H1 (cell line): Measurements from ENCODE around the gene ATP1A3. TPM values are rescaled to one million over a fixed set of nuclear protein-coding genes. Genes with fewer than 3 reads are reported as not detected.

ENCODE experiments used
- CTCF ChIA-PET: fragments of 300-600 bp; sonication (Branson Sonifier 250); formaldehyde crosslinking; loops from one replicate; lab custom pipeline; 2021; ENCODE audit not compliant: partially characterized antibody; lab: Charles Lee
- POLR2A ChIA-PET: fragments of 300-600 bp; sonication (Branson Sonifier 250); formaldehyde crosslinking; loops from one replicate; lab custom pipeline; 2021; ENCODE audit warnings: inconsistent platforms; ENCODE audit not compliant: partially characterized antibody; lab: Charles Lee
- DNase-seq, 2 experiments: peaks; one replicate each; pipeline versions ENCODE4 v3.0.0 to v3.0.0-alpha.2; 2010 to 2022; ENCODE audit warnings: low spot score in 2 of 2, low read depth in 1 of 2, mixed read lengths in 1 of 2
- FAIRE-seq: peaks from 2 replicates; lab custom pipeline; 2011; peaks lifted over from hg19 to GRCh38; lab: Jason Lieb, UNC
- H2AFZ ChIP-seq: 2 replicates; pipeline ENCODE4 v1.8.1; 2012; ENCODE audit warnings: low read length, inconsistent platforms
- H2AK5ac ChIP-seq: 2 replicates; pipeline ENCODE4 v1.6.1; 2013; ENCODE audit warnings: low read depth, low read length
- H2BK120ac ChIP-seq: replicated peaks from 2 replicates; pipeline ENCODE3; 2013; ENCODE audit warnings: low read depth, low read length, inconsistent platforms
- H2BK12ac ChIP-seq: 2 replicates; pipeline ENCODE4 v1.6.1; 2013; ENCODE audit warnings: low read depth, low read length
- H2BK15ac ChIP-seq: 2 replicates; pipeline ENCODE4 v1.6.1; 2013; ENCODE audit warnings: low read length
- H2BK20ac ChIP-seq: 2 replicates; pipeline ENCODE4 v1.6.1; 2013; ENCODE audit warnings: low read length
- H2BK5ac ChIP-seq: 2 replicates; pipeline ENCODE4 v1.6.1; 2013; ENCODE audit warnings: low read depth, low read length
- H3K14ac ChIP-seq: 2 replicates; pipeline ENCODE4 v1.6.1; 2013; ENCODE audit warnings: inconsistent platforms; ENCODE audit not compliant: insufficient read length
- H3K18ac ChIP-seq: 2 replicates; pipeline ENCODE4 v1.6.1; 2013; ENCODE audit warnings: low read length; ENCODE audit errors: extremely low read depth
- H3K23ac ChIP-seq: 2 replicates; pipeline ENCODE4 v1.6.1; 2013; ENCODE audit warnings: inconsistent platforms; ENCODE audit not compliant: insufficient read length
- H3K23me2 ChIP-seq: 2 replicates; pipeline ENCODE4 v1.6.1; 2013; ENCODE audit warnings: low read depth, low read length
- H3K27ac ChIP-seq: 2 replicates; pipeline ENCODE4 v1.6.1; 2011; ENCODE audit warnings: low read depth, low read length, inconsistent platforms
- H3K27me3 ChIP-seq, 4 experiments: replicated peaks in 1 of 4; 1 replicate in 1 of 4; 2 replicates in 3 of 4; pipeline versions ENCODE4 v1.6.1 to v1.8.1; 2011 to 2013; ENCODE audit warnings: low read length in 3 of 4, mild to moderate bottlenecking in 3 of 4, inconsistent platforms in 2 of 4, mixed read lengths in 2 of 4, moderate library complexity in 1 of 4; ENCODE audit not compliant: control insufficient read depth in 3 of 4, insufficient read depth in 3 of 4; ENCODE audit errors: extremely low read depth in 1 of 4
- H3K36me3 ChIP-seq, 4 experiments: 2 replicates each; pipeline versions ENCODE4 v1.6.1 to v1.8.1; 2011 to 2013; ENCODE audit warnings: mild to moderate bottlenecking in 4 of 4, low read length in 3 of 4, moderate library complexity in 2 of 4, control low read depth in 1 of 4, inconsistent platforms in 1 of 4; ENCODE audit not compliant: insufficient read depth in 4 of 4, control insufficient read depth in 2 of 4
- H3K4ac ChIP-seq: replicated peaks from 2 replicates; pipeline ENCODE3; 2013; ENCODE audit warnings: low read length, low read depth, mixed read lengths, inconsistent platforms; ENCODE audit not compliant: insufficient read length
- H3K4me1 ChIP-seq, 4 experiments: replicated peaks in 1 of 4; 1 replicate in 1 of 4; 2 replicates in 3 of 4; pipeline versions ENCODE4 v1.6.1 to v1.8.1; 2011 to 2013; ENCODE audit warnings: low read length in 3 of 4, inconsistent platforms in 2 of 4, mixed read lengths in 1 of 4; ENCODE audit not compliant: insufficient read depth in 4 of 4, control insufficient read depth in 3 of 4
- H3K4me2 ChIP-seq, 2 experiments: 2 replicates each; pipeline versions ENCODE4 v1.6.1 to v1.8.1; 2011 to 2013; ENCODE audit warnings: low read depth in 2 of 2, low read length in 2 of 2, control low read depth in 1 of 2, inconsistent platforms in 1 of 2, mild to moderate bottlenecking in 1 of 2; ENCODE audit not compliant: insufficient read depth in 1 of 2
- H3K4me3 ChIP-seq, 4 experiments: fragments of 200-600, 300-600 bp in 1 of 4; sonication (generic), shearing (Covaris generic), sonication (Bioruptor Twin) in 1 of 4; 2 replicates each; pipeline versions ENCODE4 v1.5.1 to v1.8.1; 2011 to 2016; ENCODE audit warnings: low read length in 4 of 4, low read depth in 3 of 4, control low read depth in 2 of 4, inconsistent platforms in 2 of 4, mild to moderate bottlenecking in 2 of 4, mixed read lengths in 1 of 4, moderate library complexity in 1 of 4; ENCODE audit not compliant: insufficient read depth in 2 of 4; ENCODE audit errors: extremely low read depth in 1 of 4
- H3K56ac ChIP-seq: replicated peaks from 2 replicates; pipeline ENCODE3; 2013; ENCODE audit warnings: low read depth, mild to moderate bottlenecking, mixed read lengths, low read length, inconsistent platforms; ENCODE audit not compliant: insufficient read length
- H3K79me1 ChIP-seq: 2 replicates; pipeline ENCODE4 v1.6.1; 2013; ENCODE audit warnings: low read depth, low read length, control low read depth
- H3K79me2 ChIP-seq, 2 experiments: 2 replicates each; pipeline versions ENCODE4 v1.6.1 to v1.8.1; 2012 to 2013; ENCODE audit warnings: low read length in 2 of 2, mild to moderate bottlenecking in 2 of 2, inconsistent platforms in 1 of 2; ENCODE audit not compliant: insufficient read depth in 2 of 2, control insufficient read depth in 1 of 2
- H3K9ac ChIP-seq, 4 experiments: replicated peaks in 1 of 4; 1 replicate in 1 of 4; 2 replicates in 3 of 4; pipeline versions ENCODE4 v1.6.1 to v1.8.1; 2011 to 2013; ENCODE audit warnings: low read depth in 3 of 4, low read length in 3 of 4, control low read depth in 2 of 4, mild to moderate bottlenecking in 2 of 4, moderate library complexity in 2 of 4, inconsistent platforms in 1 of 4; ENCODE audit errors: extremely low read depth in 1 of 4
- H3K9me3 ChIP-seq, 2 experiments: 2 replicates each; pipeline versions ENCODE4 v1.6.1 to v1.8.1; 2012 to 2013; ENCODE audit warnings: mild to moderate bottlenecking in 2 of 2, moderate library complexity in 2 of 2, control low read depth in 1 of 2, inconsistent platforms in 1 of 2, low read depth in 1 of 2, low read length in 1 of 2, mixed read lengths in 1 of 2; ENCODE audit not compliant: insufficient read depth in 2 of 2
- H4K20me1 ChIP-seq, 2 experiments: replicated peaks in 1 of 2; 2 replicates each; pipeline versions ENCODE3 to v1.8.1; 2011 to 2013; ENCODE audit warnings: inconsistent platforms in 2 of 2, low read length in 2 of 2, mild to moderate bottlenecking in 1 of 2; ENCODE audit not compliant: insufficient read depth in 2 of 2, control insufficient read depth in 1 of 2
- H4K5ac ChIP-seq: 2 replicates; pipeline ENCODE4 v1.6.1; 2013; ENCODE audit warnings: low read length, low read depth, mixed read lengths, inconsistent platforms; ENCODE audit not compliant: insufficient read length
- H4K8ac ChIP-seq: 2 replicates; pipeline ENCODE4 v1.8.0; 2013; ENCODE audit warnings: mild to moderate bottlenecking, moderate library complexity, low read length, inconsistent platforms; ENCODE audit not compliant: insufficient read depth; ENCODE audit errors: extremely low read depth
- H4K91ac ChIP-seq: replicated peaks from 2 replicates; pipeline ENCODE3; 2013; ENCODE audit warnings: low read length, mixed read lengths, inconsistent platforms; ENCODE audit not compliant: insufficient read length
- CTCF ChIP-seq, 3 experiments: IDR thresholded peaks; 1 replicate in 2 of 3; 2 replicates in 1 of 3; pipeline versions ENCODE4 v1.5.1 to v1.6.1; 2011; ENCODE audit warnings: low read length in 3 of 3, mild to moderate bottlenecking in 3 of 3, inconsistent platforms in 2 of 3, low read depth in 1 of 3, moderate library complexity in 1 of 3; ENCODE audit not compliant: insufficient read depth in 1 of 3; ENCODE audit errors: control extremely low read depth in 1 of 3
- KDM4A ChIP-seq: IDR thresholded peaks from one replicate; pipeline ENCODE4 v1.7.1; 2012; ENCODE audit warnings: low read depth, mild to moderate bottlenecking, moderate library complexity, low read length, inconsistent platforms; ENCODE audit not compliant: severe bottlenecking
- WGBS, 2 experiments: shearing (Covaris generic) in 1 of 2; methylation state at CpG; one replicate each; pipeline versions ENCODE4 v1.1.6 to v1.1.7; 2013 to 2015; ENCODE audit warnings: low lambda C conversion rate in 2 of 2, mixed read lengths in 2 of 2, inconsistent platforms in 1 of 2, low coverage in 1 of 2, missing lambda C conversion rate in 1 of 2; ENCODE audit not compliant: insufficient replicate concordance in 2 of 2, insufficient coverage in 1 of 2, insufficient read length in 1 of 2; ENCODE audit errors: extremely low coverage in 1 of 2, missing lambda C conversion rate in 1 of 2; 5-methylcytosine and 5-hydroxymethylcytosine counted together
- polyA plus RNA-seq, 7 experiments: library from polyadenylated mRNA; depleted of rRNA in 3 of 7; stranded (reverse) in 5 of 7; unstranded in 2 of 7; fragments of >200 nt in 5 of 7; fragments of 200-250 nt in 2 of 7; gene quantifications; 1 replicate in 5 of 7; 2 replicates in 1 of 7; 4 replicates in 1 of 7; pipeline versions ENCODE4 v1.2.1 to v1.2.3, GENCODE V29; 2011 to 2013; ENCODE audit warnings: missing spikeins in 2 of 7, mixed read lengths in 2 of 7
- total RNA-seq: library from RNA; stranded (reverse); fragmentation: NEBNext Ultra II Directional; extraction: Animal tissue kit (Norgen Biotek cat#: 25700); gene quantifications from 2 replicates; pipeline ENCODE4 v1.2.1, GENCODE V29; 2021

The ATP1A3 gene
- total and polyA plus RNA-seq, 2 of the 8 experiments (the other 6 are each of a cell fraction or from before 2014, with no cell fraction given): 11.1 to 41.2 TPM

- no peak overlapping the region for H3K23ac ChIP-seq
- H3K14ac ChIP-seq: no peak overlapping the region
- H3K79me1 ChIP-seq: no peaks in the 10 kb centered on the region
- H2AK5ac ChIP-seq: no peak overlapping the region
- H3K23me2 ChIP-seq: peaks cover 9% of the 10 kb centered on the region; the same call in 1 of the 2 replicates
- H3K27ac ChIP-seq: no peak overlapping the region
- peaks cover 0 to 3% (median 2%) of the 10 kb centered on the region in 4 experiments; a peak in 3 of 7 replicates for H3K4me1 ChIP-seq
- no peak for FAIRE-seq
- CTCF ChIA-PET: interaction anchor here (0.6 to 2.3 kb wide), 19 partner anchors 8 to 92 kb away, joined by 3 to 16 read pairs (median 4); partner anchors contain the start of gene RABAC1
- no peak overlapping the region for H3K56ac ChIP-seq
- no peak overlapping the region for H3K4me3 ChIP-seq
- no peak overlapping the region for H2BK120ac ChIP-seq
- H4K5ac ChIP-seq: no peak overlapping the region
- no peak overlapping the region for H2BK5ac ChIP-seq
- H2BK15ac ChIP-seq: peak overlapping the region; percentile 92; the same call in 1 of the 2 replicates
- no peak overlapping the region for H2BK20ac ChIP-seq
- POLR2A ChIA-PET: interaction anchor here (0.9 to 2.5 kb wide), 12 partner anchors 9 to 77 kb away, joined by 3 to 20 read pairs (median 5); partner anchors contain the start of genes ERFL and RPS19
- H3K18ac ChIP-seq: no peak overlapping the region
- no peak overlapping the region; the same call in 1 of the 2 replicates for H4K8ac ChIP-seq
- H4K91ac ChIP-seq: peak overlapping the region; percentile 74
- H3K4me2 ChIP-seq: no peak overlapping the region
- peaks cover 25 to 70% (median 63%) of the 10 kb centered on the region in 4 experiments for H3K27me3 ChIP-seq
- H3K4ac ChIP-seq: no peak overlapping the region
- no peak overlapping the region for H3K9ac ChIP-seq
- peaks cover 0 to 16% of the 10 kb centered on the region in 2 experiments for H4K20me1 ChIP-seq
- no peak overlapping the region for H2AFZ ChIP-seq
- no peaks in the 10 kb centered on the region for H3K9me3 ChIP-seq
- WGBS, 2 experiments: 61% methylated on average over 14 of the region's 22 CpGs; no CpG with 5 or more reads in 1 of the 2 experiments
- no peaks in the 10 kb centered on the region; a peak in 1 of 8 replicates for H3K36me3 ChIP-seq
- H2BK12ac ChIP-seq: no peak overlapping the region
- DNase-seq: no peak
- TF ChIP-seq CTCF (IDR thresholded peaks at IDR 0.05; ENCODE audit: control extremely low read depth in 1 of 3, insufficient read depth in 1 of 3, low read depth in 1 of 3, low read length in 3 of 3) (peak; percentile 5 to 21 (median 15); a peak in 2 of 4 replicates), KDM4A (no peak)
- no peaks in the 10 kb centered on the region for H3K79me2 ChIP-seq
These were observed 56.2 kb downstream of the ATP1A3 start for GRCh38 chr19:41937525-41938468.
